Thymus (tissue), 2 donors: ENCODE data around the gene ADAMTS1. TPM values are rescaled to one million over a fixed set of nuclear protein-coding genes. Genes with fewer than 3 reads are reported as not detected.

Experiments
- polyA plus RNA-seq: library from polyadenylated mRNA; stranded (reverse); fragments of 200-250 nt; gene quantifications from one replicate; pipeline ENCODE4 v1.2.3, GENCODE V29; 2013
- total RNA-seq: library from RNA; stranded (reverse); fragments of 120-200 nt; gene quantifications from one replicate; pipeline ENCODE4 v1.2.4, GENCODE V29; 2013
- donor health status: healthy.

ADAMTS1 gene
- total and polyA plus RNA-seq, 2 donors = 2.0 to 18.3 TPM

Other genes starting within 250 kb of the ADAMTS1 start
- 0.52 TPM for gene ADAMTS5, start 121.7 kb upstream of the ADAMTS1 start, total RNA-seq
- 0.75 TPM for gene ADAMTS5, start 121.7 kb upstream of the ADAMTS1 start, polyA plus RNA-seq